ENCODE data around the gene NIPA2.

DNA sequence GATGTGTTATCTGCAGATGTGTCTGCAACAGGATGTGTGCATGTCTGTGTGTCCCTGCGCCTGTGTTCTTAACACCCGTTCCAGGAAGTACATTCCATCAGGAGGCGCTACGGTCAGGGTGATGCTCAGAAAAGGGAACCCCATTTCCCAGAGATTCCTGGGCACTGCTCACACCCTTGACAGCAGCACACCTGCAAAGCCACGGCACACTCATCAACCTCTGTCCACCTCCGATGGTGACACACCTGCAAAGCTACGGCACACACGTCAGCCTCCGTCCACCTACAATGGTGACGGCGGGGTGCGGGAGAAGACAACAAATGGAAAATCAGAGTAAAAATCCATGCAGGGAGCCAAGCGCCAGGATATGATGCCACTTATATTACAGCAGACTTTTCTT lies 55.4 kb downstream of the NIPA2 start:
- TF ChIP-seq CTCF (IDR thresholded peaks at IDR 0.05): no peak
- TF ChIP-seq POLR2A (IDR thresholded peaks at IDR 0.05; ENCODE audit: low read length): no peak
- TF ChIP-seq, protein P1, sequence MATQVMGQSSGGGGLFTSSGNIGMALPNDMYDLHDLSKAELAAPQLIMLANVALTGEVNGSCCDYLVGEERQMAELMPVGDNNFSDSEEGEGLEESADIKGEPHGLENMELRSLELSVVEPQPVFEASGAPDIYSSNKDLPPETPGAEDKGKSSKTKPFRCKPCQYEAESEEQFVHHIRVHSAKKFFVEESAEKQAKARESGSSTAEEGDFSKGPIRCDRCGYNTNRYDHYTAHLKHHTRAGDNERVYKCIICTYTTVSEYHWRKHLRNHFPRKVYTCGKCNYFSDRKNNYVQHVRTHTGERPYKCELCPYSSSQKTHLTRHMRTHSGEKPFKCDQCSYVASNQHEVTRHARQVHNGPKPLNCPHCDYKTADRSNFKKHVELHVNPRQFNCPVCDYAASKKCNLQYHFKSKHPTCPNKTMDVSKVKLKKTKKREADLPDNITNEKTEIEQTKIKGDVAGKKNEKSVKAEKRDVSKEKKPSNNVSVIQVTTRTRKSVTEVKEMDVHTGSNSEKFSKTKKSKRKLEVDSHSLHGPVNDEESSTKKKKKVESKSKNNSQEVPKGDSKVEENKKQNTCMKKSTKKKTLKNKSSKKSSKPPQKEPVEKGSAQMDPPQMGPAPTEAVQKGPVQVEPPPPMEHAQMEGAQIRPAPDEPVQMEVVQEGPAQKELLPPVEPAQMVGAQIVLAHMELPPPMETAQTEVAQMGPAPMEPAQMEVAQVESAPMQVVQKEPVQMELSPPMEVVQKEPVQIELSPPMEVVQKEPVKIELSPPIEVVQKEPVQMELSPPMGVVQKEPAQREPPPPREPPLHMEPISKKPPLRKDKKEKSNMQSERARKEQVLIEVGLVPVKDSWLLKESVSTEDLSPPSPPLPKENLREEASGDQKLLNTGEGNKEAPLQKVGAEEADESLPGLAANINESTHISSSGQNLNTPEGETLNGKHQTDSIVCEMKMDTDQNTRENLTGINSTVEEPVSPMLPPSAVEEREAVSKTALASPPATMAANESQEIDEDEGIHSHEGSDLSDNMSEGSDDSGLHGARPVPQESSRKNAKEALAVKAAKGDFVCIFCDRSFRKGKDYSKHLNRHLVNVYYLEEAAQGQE (IDR thresholded peaks at IDR 0.05): no peak
- no peak for TF ChIP-seq RAD21 (conservative IDR thresholded peaks at IDR 0.05 in 1 of 2, IDR thresholded peaks at IDR 0.05 in 1 of 2)
- no peak for TF ChIP-seq ESRRA (IDR thresholded peaks at IDR 0.05; ENCODE audit: borderline replicate concordance, low read length)
- no peak for TF ChIP-seq EHMT2 (IDR thresholded peaks at IDR 0.05; ENCODE audit: low read depth)
- TF ChIP-seq RFX5 (IDR thresholded peaks at IDR 0.05): no peak
- no peak for TF ChIP-seq NFE2L2 (conservative IDR thresholded peaks at IDR 0.05; ENCODE audit: low read length)
- no peak for TF ChIP-seq EP300 (IDR thresholded peaks at IDR 0.05)
- TF ChIP-seq JUN (IDR thresholded peaks at IDR 0.05): no peak
- TF ChIP-seq, protein P2, sequence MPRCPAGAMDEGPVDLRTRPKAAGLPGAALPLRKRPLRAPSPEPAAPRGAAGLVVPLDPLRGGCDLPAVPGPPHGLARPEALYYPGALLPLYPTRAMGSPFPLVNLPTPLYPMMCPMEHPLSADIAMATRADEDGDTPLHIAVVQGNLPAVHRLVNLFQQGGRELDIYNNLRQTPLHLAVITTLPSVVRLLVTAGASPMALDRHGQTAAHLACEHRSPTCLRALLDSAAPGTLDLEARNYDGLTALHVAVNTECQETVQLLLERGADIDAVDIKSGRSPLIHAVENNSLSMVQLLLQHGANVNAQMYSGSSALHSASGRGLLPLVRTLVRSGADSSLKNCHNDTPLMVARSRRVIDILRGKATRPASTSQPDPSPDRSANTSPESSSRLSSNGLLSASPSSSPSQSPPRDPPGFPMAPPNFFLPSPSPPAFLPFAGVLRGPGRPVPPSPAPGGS (IDR thresholded peaks at IDR 0.05): no peak
- TF ChIP-seq CEBPB (IDR thresholded peaks at IDR 0.05): no peak
- TF ChIP-seq KDM1A (IDR thresholded peaks at IDR 0.05; ENCODE audit: low read depth): no peak

All from A549 (cell line).